ENCODE results near the gene WSB2. TPM values are rescaled to one million over a fixed set of nuclear protein-coding genes. Genes with fewer than 3 reads are reported as not detected.

WSB2 gene
- total and polyA plus RNA-seq, 2 of the 8 experiments (the other 6 are each of a cell fraction or from before 2014, with no cell fraction given) = 47.5 to 58.2 TPM

GRCh38 chr12:118061873-118062843, 1.2 kb upstream of the WSB2 start:
- H2AFZ ChIP-seq (ENCODE audit: low read length) = no peak overlapping the region
- H3K23me2 ChIP-seq (ENCODE audit: low read depth, low read length) = peaks cover 7% of the 10 kb centered on the region; the same call in 1 of the 2 replicates
- CTCF ChIA-PET (ENCODE audit: partially characterized antibody) = interaction anchor here (0.6 to 1.2 kb wide), 2 partner anchors 32 to 1260 kb away, joined by 3 read pairs; no protein-coding TSS in a partner anchor
- DNase-seq (ENCODE audit: low read depth in 1 of 2, low spot score in 2 of 2) = peak in 1 of 2 experiments; percentile 73
- H2AK5ac ChIP-seq (ENCODE audit: low read depth, low read length) = no peak overlapping the region; the same call in 1 of the 2 replicates
- no peak overlapping the region for H3K14ac ChIP-seq (ENCODE audit: insufficient read length)
- H3K23ac ChIP-seq (ENCODE audit: insufficient read length) = no peak overlapping the region
- H4K8ac ChIP-seq (ENCODE audit: extremely low read depth, insufficient read depth, low read length) = peak overlapping the region; percentile 66; the same call in 1 of the 2 replicates
- no peak overlapping the region for H2BK15ac ChIP-seq (ENCODE audit: low read length)
- peaks cover 3 to 10% (median 7%) of the 10 kb centered on the region in 4 experiments; a peak in 6 of 7 replicates for H3K4me1 ChIP-seq (replicated peaks in 1 of 4; ENCODE audit: control insufficient read depth in 3 of 4, insufficient read depth in 4 of 4, low read length in 3 of 4)
- H3K27ac ChIP-seq (ENCODE audit: low read depth, low read length) = peak overlapping the region; percentile 85
- peak overlapping the region; percentile 98 for H3K56ac ChIP-seq (replicated peaks; ENCODE audit: insufficient read length, low read depth, low read length)
- peaks cover 8% of the 10 kb centered on the region; the same call in 1 of the 2 replicates for H3K79me1 ChIP-seq (ENCODE audit: low read depth, low read length)
- H4K91ac ChIP-seq (replicated peaks; ENCODE audit: insufficient read length, low read length) = peak overlapping the region; percentile 97
- peak overlapping the region; percentile 85 to 98 for H3K4me2 ChIP-seq (ENCODE audit: insufficient read depth in 1 of 2, low read depth in 2 of 2, low read length in 2 of 2)
- no peaks in the 10 kb centered on the region for H3K9me3 ChIP-seq (ENCODE audit: insufficient read depth in 2 of 2, low read depth in 1 of 2, low read length in 1 of 2)
- H3K36me3 ChIP-seq (ENCODE audit: control insufficient read depth in 2 of 4, insufficient read depth in 4 of 4, low read length in 3 of 4) = peaks cover 3 to 22% (median 8%) of the 10 kb centered on the region in 4 experiments; a peak in 7 of 8 replicates
- POLR2A ChIA-PET (ENCODE audit: partially characterized antibody) = interaction anchor here (0.7 to 12.8 kb wide), 16 partner anchors 9 to 316 kb away, joined by 3 to 106 read pairs (median 5); partner anchors contain the start of genes PEBP1, RFC5 and VSIG10
- H3K79me2 ChIP-seq (ENCODE audit: control insufficient read depth in 1 of 2, insufficient read depth in 2 of 2, low read length in 2 of 2) = peaks cover 0 to 34% of the 10 kb centered on the region in 2 experiments; a peak in 2 of 4 replicates
- peak overlapping the region; percentile 87 for H4K5ac ChIP-seq (ENCODE audit: insufficient read length, low read depth, low read length)
- H3K18ac ChIP-seq (ENCODE audit: extremely low read depth, low read length) = peak overlapping the region; percentile 94
- H3K27me3 ChIP-seq (replicated peaks in 1 of 4; ENCODE audit: control insufficient read depth in 3 of 4, extremely low read depth in 1 of 4, insufficient read depth in 3 of 4, low read length in 3 of 4) = no peaks in the 10 kb centered on the region
- no peak for FAIRE-seq
- peak overlapping the region; percentile 87 to 93 (median 91) for H3K4me3 ChIP-seq (ENCODE audit: extremely low read depth in 1 of 4, insufficient read depth in 2 of 4, low read depth in 3 of 4, low read length in 4 of 4)
- H3K9ac ChIP-seq (replicated peaks in 1 of 4; ENCODE audit: extremely low read depth in 1 of 4, low read depth in 3 of 4, low read length in 3 of 4) = peak overlapping the region; percentile 84 to 93 (median 85)
- H2BK20ac ChIP-seq (ENCODE audit: low read length) = peak overlapping the region; percentile 48; the same call in 1 of the 2 replicates
- H2BK120ac ChIP-seq (replicated peaks; ENCODE audit: low read depth, low read length) = peak overlapping the region; percentile 50
- peak overlapping the region; percentile 97 for H2BK5ac ChIP-seq (ENCODE audit: low read depth, low read length)
- peaks cover 0 to 2% of the 10 kb centered on the region in 2 experiments for H4K20me1 ChIP-seq (replicated peaks in 1 of 2; ENCODE audit: control insufficient read depth in 1 of 2, insufficient read depth in 2 of 2, low read length in 2 of 2)
- peak overlapping the region; percentile 94 for H3K4ac ChIP-seq (replicated peaks; ENCODE audit: insufficient read length, low read depth, low read length)
- H2BK12ac ChIP-seq (ENCODE audit: low read depth, low read length) = no peak overlapping the region; the same call in 1 of the 2 replicates
- WGBS, 2 experiments (ENCODE audit: extremely low coverage in 1 of 2, insufficient coverage in 1 of 2, insufficient read length in 1 of 2, insufficient replicate concordance in 2 of 2, low coverage in 1 of 2, low lambda C conversion rate in 2 of 2, missing lambda C conversion rate in 1 of 2) = 2% methylated on average over 44 of the region's 44 CpGs; no CpG with 5 or more reads in 1 of the 2 experiments
- TF ChIP-seq YY1 (IDR thresholded peaks at IDR 0.05; ENCODE audit: low read depth, low read length) (no peak; the same call in 1 of the 2 replicates), EGR1 (IDR thresholded peaks at IDR 0.05; ENCODE audit: borderline replicate concordance, low read depth, low read length) (no peak), MAX (IDR thresholded peaks at IDR 0.05) (no peak), JUN (IDR thresholded peaks at IDR 0.05; ENCODE audit: low read depth, low read length) (no peak), CEBPB (IDR thresholded peaks at IDR 0.05; ENCODE audit: low read depth, low read length) (no peak), NRF1 (IDR thresholded peaks at IDR 0.05; ENCODE audit: low read depth, low read length) (no peak), POLR2A (IDR thresholded peaks at IDR 0.05; ENCODE audit: control extremely low read depth in 1 of 2, low read depth in 2 of 2, low read length in 2 of 2) (peak; percentile 51 to 89), TAF7 (optimal IDR thresholded peaks at IDR 0.05; ENCODE audit: borderline replicate concordance, low read depth, low read length) (no peak), PHF8 (conservative IDR thresholded peaks at IDR 0.05; ENCODE audit: low read depth, low read length) (peak; percentile 38)
- TF ChIP-seq, protein P1, sequence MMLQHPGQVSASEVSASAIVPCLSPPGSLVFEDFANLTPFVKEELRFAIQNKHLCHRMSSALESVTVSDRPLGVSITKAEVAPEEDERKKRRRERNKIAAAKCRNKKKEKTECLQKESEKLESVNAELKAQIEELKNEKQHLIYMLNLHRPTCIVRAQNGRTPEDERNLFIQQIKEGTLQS (IDR thresholded peaks at IDR 0.05; ENCODE audit: insufficient read depth, low read depth, low read length) = no peak
